ENCODE results near the gene SESN1.

- TF ChIP-seq CTCF (IDR thresholded peaks at IDR 0.05) (no peak), POLR2A (IDR thresholded peaks at IDR 0.05) (no peak), POLR2AphosphoS5 (IDR thresholded peaks at IDR 0.05; ENCODE audit: insufficient read depth in 1 of 2, low read depth in 1 of 2) (no peak)
Measured at GRCh38 chr6:109025639-109026038, 69.0 kb downstream of the SESN1 start.

Data from vagina (tissue), 2 donors.